Measurements from ENCODE around the gene ELSPBP1.
"Not testable (repeated sequence)": the region's sequence is repeated elsewhere in the genome, so short reads cannot be mapped to it uniquely, and the experiment has no call there.

The ELSPBP1 gene

DNA sequence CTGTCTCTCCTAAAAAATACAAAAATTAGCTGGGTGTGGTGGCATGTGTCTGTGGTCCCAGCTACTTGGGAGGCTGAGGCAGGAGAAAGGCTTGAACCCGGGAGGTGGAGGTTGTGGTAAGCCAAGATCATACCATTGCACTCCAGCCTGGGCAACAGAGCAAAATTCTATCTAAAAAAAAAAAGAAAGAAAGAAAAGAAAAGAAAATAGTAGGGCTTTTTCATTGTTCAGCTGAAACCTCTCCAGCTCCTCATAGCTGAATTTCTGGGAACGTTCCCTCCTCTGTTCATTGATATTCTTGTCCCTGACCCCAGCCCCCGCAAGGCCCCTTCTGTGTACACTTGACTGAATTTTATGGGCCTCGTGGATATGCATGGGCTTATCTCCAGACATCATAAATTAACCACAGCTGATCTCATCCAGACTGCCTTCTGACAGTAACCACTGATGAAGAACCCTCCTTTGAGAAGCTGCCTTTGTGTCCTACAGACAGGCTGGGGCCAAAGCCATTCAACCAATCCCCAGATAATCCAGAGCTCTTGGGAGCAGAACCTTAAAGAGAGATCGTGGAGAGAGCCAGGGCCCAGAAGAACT, at the start of gene ELSPBP1:
TSS of gene ELSPBP1 (plus strand) at position 424 of the 594 bp plus-strand sequence. CDS start 14,036 bp downstream, outside the sequence.
- no peak within 1 kb of the TSS for H3K4me3 ChIP-seq (ENCODE audit: low read depth, low read length)
- TF ChIP-seq CTCF (IDR thresholded peaks at IDR 0.05; ENCODE audit: insufficient read depth, low read depth, low read length, missing control alignments) = no peak
- no peak for DNase-seq (ENCODE audit: low read depth)

DNA sequence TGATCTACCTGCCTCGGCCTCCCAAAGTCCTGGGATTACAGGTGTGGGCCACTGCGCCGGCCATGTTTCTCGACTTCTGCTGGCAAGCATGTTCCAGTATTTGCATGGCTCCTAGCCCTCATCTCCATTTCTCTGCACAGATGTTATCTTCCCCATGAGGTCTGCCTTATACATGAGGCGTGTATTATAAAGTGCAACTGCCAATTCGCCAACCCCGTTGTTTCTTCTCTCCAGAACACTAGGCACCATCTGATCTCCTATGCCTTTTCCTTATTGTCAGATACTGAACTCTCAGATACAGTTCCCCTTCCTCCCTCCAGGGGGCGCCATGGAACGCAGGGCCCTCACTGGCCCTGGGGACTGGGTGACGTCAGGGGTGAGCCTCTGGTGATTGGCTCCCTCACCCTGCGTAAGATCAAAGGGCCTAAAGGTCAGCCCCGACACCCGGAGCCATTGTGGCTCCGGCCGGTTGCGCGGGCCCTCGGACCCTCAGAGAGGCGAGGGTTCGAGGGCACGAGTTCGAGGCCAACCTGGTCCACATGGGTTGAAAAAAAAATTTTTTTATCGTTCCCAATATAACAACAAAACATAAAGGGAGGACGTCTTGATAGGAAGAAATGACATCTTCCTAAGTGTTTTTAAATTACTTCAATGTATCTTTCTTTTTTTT, 44.4 kb upstream of the ELSPBP1 start:
- not testable (repeated sequence) for H3K4me3 ChIP-seq (ENCODE audit: low read depth, low read length); DNase-seq (ENCODE audit: low read depth)

DNA sequence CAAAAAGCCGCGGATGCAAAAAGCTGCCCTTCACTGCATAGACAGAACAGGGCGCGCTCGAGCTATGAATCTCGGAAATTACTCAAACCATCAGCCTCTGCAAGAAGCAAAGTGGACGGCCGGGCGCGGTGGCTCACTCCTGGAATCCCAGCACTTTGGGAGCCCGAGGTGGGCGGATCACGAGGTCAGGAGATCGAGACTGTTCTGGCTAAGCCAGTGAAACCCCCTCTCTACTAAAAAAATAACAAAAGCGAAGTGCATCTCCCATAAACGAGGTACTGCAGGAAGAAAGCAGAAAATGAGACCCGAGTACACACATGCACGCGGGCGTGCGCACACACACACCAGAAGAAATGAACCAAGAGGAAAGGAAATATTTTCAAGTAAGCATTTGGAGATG, 42.3 kb upstream of the ELSPBP1 start:
- H3K4me3 ChIP-seq (ENCODE audit: low read depth, low read length); DNase-seq (ENCODE audit: low read depth): not testable (repeated sequence)

- not testable (repeated sequence) for H3K4me3 ChIP-seq (ENCODE audit: low read depth, low read length); DNase-seq (ENCODE audit: low read depth)
Measured at GRCh38 chr19:47955936-47956335, 38.5 kb upstream of the ELSPBP1 start.

- DNase-seq (ENCODE audit: low read depth) = no peak
- no peak for TF ChIP-seq CTCF (IDR thresholded peaks at IDR 0.05; ENCODE audit: insufficient read depth, low read depth, low read length, missing control alignments)
- no peak overlapping the region for H3K4me3 ChIP-seq (ENCODE audit: low read depth, low read length)
Measured at GRCh38 chr19:47973529-47973928, 20.9 kb upstream of the ELSPBP1 start.

- no peak for TF ChIP-seq CTCF (IDR thresholded peaks at IDR 0.05; ENCODE audit: insufficient read depth, low read depth, low read length, missing control alignments)
- H3K4me3 ChIP-seq (ENCODE audit: low read depth, low read length) = no peak overlapping the region
- DNase-seq (ENCODE audit: low read depth) = no peak
Measured at GRCh38 chr19:47991191-47991808, 3.1 kb upstream of the ELSPBP1 start.

GRCh38 chr19:47992070-47992469, 2.4 kb upstream of the ELSPBP1 start, which contains the start of gene BSPH1:
Gene BSPH1 (minus strand): TSS chr19:47992170. CDS start chr19:47992081, 89 bp downstream.
- H3K4me3 ChIP-seq (ENCODE audit: low read depth, low read length) = no peak within 1 kb of the TSS
- no peak for TF ChIP-seq CTCF (IDR thresholded peaks at IDR 0.05; ENCODE audit: insufficient read depth, low read depth, low read length, missing control alignments)
- DNase-seq (ENCODE audit: low read depth) = no peak

- no peak overlapping the region for H3K4me3 ChIP-seq (ENCODE audit: low read depth, low read length)
- no peak for DNase-seq (ENCODE audit: low read depth)
- TF ChIP-seq CTCF (IDR thresholded peaks at IDR 0.05; ENCODE audit: insufficient read depth, low read depth, low read length, missing control alignments) = no peak
Measured at GRCh38 chr19:47996230-47996727, 1.8 kb downstream of the ELSPBP1 start.
